HepG2 (cell line): ENCODE data around the gene CRNKL1. TPM values are rescaled to one million over a fixed set of nuclear protein-coding genes. Genes with fewer than 3 reads are reported as not detected.

Source experiments
- LBX2 ChIP-seq: sonication (generic); formaldehyde crosslinking; IDR thresholded peaks from 2 replicates; pipeline ENCODE4 v1.5.0; 2020; ENCODE audit warnings: missing genetic modification reagents, mild to moderate bottlenecking, borderline replicate concordance
- TEAD3 ChIP-seq: optimal IDR thresholded peaks from 2 replicates; pipeline ENCODE3; 2016; ENCODE audit warnings: borderline replicate concordance
- ZHX2 ChIP-seq, 2 experiments: sonication (generic) in 1 of 2; formaldehyde crosslinking in 1 of 2; IDR thresholded peaks; 2 replicates each; pipeline versions ENCODE4 v1.6.1 to v1.9.0; 2014 to 2022; ENCODE audit warnings: antibody characterized with exemption in 1 of 2, borderline replicate concordance in 1 of 2, inconsistent platforms in 1 of 2, low read depth in 1 of 2, missing genetic modification reagents in 1 of 2
- ZKSCAN5 ChIP-seq: sonication (generic); formaldehyde crosslinking; IDR thresholded peaks from 2 replicates; pipeline ENCODE4 v1.5.1; 2020; ENCODE audit warnings: mild to moderate bottlenecking, missing genetic modification reagents
- ZNF136 ChIP-seq: sonication (generic); formaldehyde crosslinking; IDR thresholded peaks from 2 replicates; pipeline ENCODE4 v1.8.1; 2022; ENCODE audit warnings: low read depth, mild to moderate bottlenecking, moderate library complexity, missing genetic modification reagents
- ZNF17 ChIP-seq: sonication (generic); formaldehyde crosslinking; IDR thresholded peaks from 2 replicates; pipeline ENCODE4 v1.5.0; 2020; ENCODE audit warnings: mild to moderate bottlenecking, missing genetic modification reagents
- ZNF205 ChIP-seq: IDR thresholded peaks from 2 replicates; pipeline ENCODE4 v1.6.1; 2018; ENCODE audit warnings: missing biosample characterization, missing genetic modification reagents
- ZNF407 ChIP-seq: sonication (generic); formaldehyde crosslinking; IDR thresholded peaks from one replicate; pipeline ENCODE4 v1.5.1; 2020; ENCODE audit warnings: mild to moderate bottlenecking, missing genetic modification reagents; ENCODE audit errors: not compliant biosample characterization
- ZNF839 ChIP-seq: sonication (generic); formaldehyde crosslinking; IDR thresholded peaks from 2 replicates; pipeline ENCODE4 v1.4.0; 2020; ENCODE audit warnings: missing genetic modification reagents, mild to moderate bottlenecking, borderline replicate concordance
- ZSCAN25 ChIP-seq: sonication (generic); formaldehyde crosslinking; IDR thresholded peaks from 2 replicates; pipeline ENCODE4 v1.8.0; 2022; ENCODE audit warnings: mild to moderate bottlenecking, missing genetic modification reagents
- polyA plus RNA-seq, 8 experiments: library from polyadenylated mRNA; depleted of rRNA in 3 of 8; stranded (reverse) in 7 of 8; unstranded in 1 of 8; fragments of >200 nt; fragmentation: Illumina TruSeq in 4 of 8; extraction: Trizol in 4 of 8; gene quantifications; 2 replicates each; pipeline versions ENCODE4 v1.2.1 to v1.2.3, GENCODE V29; 2011 to 2016; ENCODE audit warnings: low read depth in 4 of 8, missing spikeins in 1 of 8, mixed read lengths in 1 of 8; ENCODE audit not compliant: insufficient read depth in 1 of 8
- total RNA-seq, 5 experiments: library from RNA; depleted of rRNA; stranded (reverse); fragments of >200 nt; fragmentation: Illumina TruSeq; extraction: Trizol; gene quantifications; 2 replicates each; pipeline ENCODE4 v1.2.3, GENCODE V29; 2016; ENCODE audit warnings: low read depth in 1 of 5

Gene CRNKL1
- total and polyA plus RNA-seq, 2 of the 13 experiments (the other 11 are each of a cell fraction or from before 2014, with no cell fraction given), result 12.3 to 64.5 TPM

GRCh38 chr20:20009784-20010253 is 42.4 kb downstream of the CRNKL1 start (continued):
- TF ChIP-seq ZHX2 (IDR thresholded peaks at IDR 0.05; ENCODE audit: low read depth) (no peak), ZHX2 (CRISPR knock-in tag; IDR thresholded peaks at IDR 0.05; ENCODE audit: borderline replicate concordance) (no peak), ZNF17 (CRISPR knock-in tag) (no peak), ZKSCAN5 (peak; percentile 78), ZNF136 (peak; percentile 77; the same call in 1 of the 2 replicates), ZNF407 (CRISPR knock-in tag) (peak; percentile 64), LBX2 (CRISPR knock-in tag) (no peak), ZNF839 (no peak), ZNF205 (CRISPR knock-in tag) (no peak), ZSCAN25 (CRISPR knock-in tag) (peak; percentile 79), TEAD3 (CRISPR knock-in tag) (peak; percentile 70)
